Measurements from ENCODE around the gene SHCBP1L. TPM values are rescaled to one million over a fixed set of nuclear protein-coding genes. Genes with fewer than 3 reads are reported as not detected.

SHCBP1L gene
- total RNA-seq (not detected), polyA plus RNA-seq (not detected)
- long read RNA-seq, donor 1: 0 reads
- long read RNA-seq, donor 2, partial matches to known transcripts: 13 of 13 reads
- long read RNA-seq, donor 2, other reads (novel, unspliced or antisense): 0 of 13 reads

- Histone ChIP-seq H3K36me3 (no peaks in the 10 kb centered on the region), H3K27ac (no peak within 1 kb of the TSS), H3K9me3 (no peaks in the 10 kb centered on the region), H3K27me3 (replicated peaks in 1 of 7) (peaks cover 5 to 40% (median 23%) of the 10 kb centered on the region in 7 donors), H3K4me3 (peak within 1 kb of the TSS in 4 of 8 donors; percentile 8 to 53 (median 13)), H3K4me1 (peaks cover 0 to 8% (median 6%) of the 10 kb centered on the region in 6 donors)
- no peak for DNase-seq
- TF ChIP-seq POLR2A (IDR thresholded peaks at IDR 0.05): no peak
- TF ChIP-seq, protein P1, sequence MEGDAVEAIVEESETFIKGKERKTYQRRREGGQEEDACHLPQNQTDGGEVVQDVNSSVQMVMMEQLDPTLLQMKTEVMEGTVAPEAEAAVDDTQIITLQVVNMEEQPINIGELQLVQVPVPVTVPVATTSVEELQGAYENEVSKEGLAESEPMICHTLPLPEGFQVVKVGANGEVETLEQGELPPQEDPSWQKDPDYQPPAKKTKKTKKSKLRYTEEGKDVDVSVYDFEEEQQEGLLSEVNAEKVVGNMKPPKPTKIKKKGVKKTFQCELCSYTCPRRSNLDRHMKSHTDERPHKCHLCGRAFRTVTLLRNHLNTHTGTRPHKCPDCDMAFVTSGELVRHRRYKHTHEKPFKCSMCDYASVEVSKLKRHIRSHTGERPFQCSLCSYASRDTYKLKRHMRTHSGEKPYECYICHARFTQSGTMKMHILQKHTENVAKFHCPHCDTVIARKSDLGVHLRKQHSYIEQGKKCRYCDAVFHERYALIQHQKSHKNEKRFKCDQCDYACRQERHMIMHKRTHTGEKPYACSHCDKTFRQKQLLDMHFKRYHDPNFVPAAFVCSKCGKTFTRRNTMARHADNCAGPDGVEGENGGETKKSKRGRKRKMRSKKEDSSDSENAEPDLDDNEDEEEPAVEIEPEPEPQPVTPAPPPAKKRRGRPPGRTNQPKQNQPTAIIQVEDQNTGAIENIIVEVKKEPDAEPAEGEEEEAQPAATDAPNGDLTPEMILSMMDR (IDR thresholded peaks at IDR 0.05 in 8 of 11, conservative IDR thresholded peaks at IDR 0.05 in 3 of 11): no peak
- TF ChIP-seq POLR2AphosphoS5 (IDR thresholded peaks at IDR 0.05): no peak
- intact Hi-C loops (cut with DNase I; ENCODE audit: low total_unique reads): no loop called here
- WGBS, 5 donors: 25 to 50% (median 42%) methylated on average over 17 to 79 of the region's 79 CpGs
Observed at GRCh38 chr1:182952677-182953444, at the start of gene SHCBP1L. TSS of gene SHCBP1L (minus strand) at chr1:182953166. CDS start at chr1:182953133, 33 bp downstream.

- peaks cover 0 to 4% (median 0%) of the 10 kb centered on the region in 7 donors for H3K27me3 ChIP-seq (replicated peaks in 1 of 7)
- DNase-seq: no peak
- TF ChIP-seq POLR2AphosphoS5 (IDR thresholded peaks at IDR 0.05) (no peak), POLR2A (IDR thresholded peaks at IDR 0.05) (no peak)
- TF ChIP-seq, protein P1 (IDR thresholded peaks at IDR 0.05 in 8 of 11, conservative IDR thresholded peaks at IDR 0.05 in 3 of 11): no peak
- no peaks in the 10 kb centered on the region for H3K36me3 ChIP-seq
- no peak overlapping the region for H3K4me3 ChIP-seq
- H3K9me3 ChIP-seq: no peaks in the 10 kb centered on the region
- intact Hi-C loops (cut with DNase I; ENCODE audit: low total_unique reads): no loop called here
- no peak overlapping the region for H3K27ac ChIP-seq
- H3K4me1 ChIP-seq: peaks cover 0 to 6% (median 0%) of the 10 kb centered on the region in 6 donors
Observed at GRCh38 chr1:183002267-183002666, 49.3 kb upstream of the SHCBP1L start.

DNA sequence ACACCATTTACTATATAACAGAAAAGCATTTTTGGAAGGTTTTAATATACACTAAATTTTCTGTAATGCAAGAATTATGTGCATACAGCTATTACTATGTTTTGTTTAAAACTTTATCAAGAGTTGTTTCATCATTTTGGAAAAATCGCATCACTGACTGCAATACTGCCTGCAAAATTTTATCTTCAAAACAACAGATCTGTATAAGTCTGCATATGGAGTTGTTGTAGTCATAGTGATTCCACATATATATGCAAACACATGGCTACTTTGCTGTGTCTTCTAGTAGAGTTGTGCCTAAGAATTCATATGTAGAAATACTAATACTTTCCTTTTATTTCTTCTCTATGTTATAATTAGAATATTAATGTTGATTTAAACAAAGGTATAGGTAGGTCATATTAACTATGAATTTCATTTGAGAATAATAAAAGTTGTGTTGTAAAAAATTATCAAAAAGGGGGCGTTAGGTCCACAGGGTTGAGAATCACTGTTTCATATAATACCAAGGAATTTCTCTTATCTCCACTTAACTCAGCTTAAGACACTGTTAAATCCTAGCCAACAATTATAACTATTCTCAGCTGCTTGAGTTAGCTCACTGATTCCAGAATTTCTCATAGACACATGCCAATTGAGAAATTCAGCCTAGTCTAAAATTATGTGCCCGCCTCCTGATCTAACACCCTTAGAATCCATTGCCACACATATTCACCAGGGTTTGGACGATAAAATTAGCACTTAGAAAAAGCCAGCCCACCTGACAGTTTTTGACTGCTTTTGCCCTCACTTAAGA is 47.4 kb upstream of the SHCBP1L start:
- no peak for DNase-seq
- peaks cover 0 to 6% (median 0%) of the 10 kb centered on the region in 6 donors for H3K4me1 ChIP-seq

More for the DNA sequence above, 47.4 kb upstream of the SHCBP1L start:
- Histone ChIP-seq H3K27me3 (replicated peaks in 1 of 7) (no peaks in the 10 kb centered on the region), H3K36me3 (no peaks in the 10 kb centered on the region), H3K27ac (no peak overlapping the region), H3K4me3 (no peak overlapping the region), H3K9me3 (no peaks in the 10 kb centered on the region)
- TF ChIP-seq POLR2A (IDR thresholded peaks at IDR 0.05): no peak
- TF ChIP-seq, protein P1 (IDR thresholded peaks at IDR 0.05 in 8 of 11, conservative IDR thresholded peaks at IDR 0.05 in 3 of 11): no peak
- no peak for TF ChIP-seq POLR2AphosphoS5 (IDR thresholded peaks at IDR 0.05)
- intact Hi-C loops (cut with DNase I; ENCODE audit: low total_unique reads): no loop called here
- WGBS, 5 donors: 81 to 94% (median 91%) methylated on average over 4 of the region's 4 CpGs
